HFFc6 (cell line): ENCODE measurements around the gene ZRANB2. TPM values are rescaled to one million over a fixed set of nuclear protein-coding genes. Genes with fewer than 3 reads are reported as not detected.

Source experiments
- DNase-seq: peaks from one replicate; pipeline ENCODE4 v3.0.0-alpha.2; 2018
- H3K27ac Mint-ChIP-seq: 2 replicates; pipeline ENCODE4 v1.8.0; 2020; ENCODE audit warnings: mild to moderate bottlenecking, mixed read lengths
- H3K27me3 Mint-ChIP-seq: 2 replicates; pipeline ENCODE4 v1.8.0; 2021; ENCODE audit warnings: mild to moderate bottlenecking, moderate library complexity, mixed read lengths; ENCODE audit not compliant: insufficient read depth
- H3K36me3 Mint-ChIP-seq: 2 replicates; pipeline ENCODE4 v1.8.0; 2021; ENCODE audit warnings: low read depth, mixed read lengths
- H3K4me1 Mint-ChIP-seq: 2 replicates; pipeline ENCODE4 v1.8.0; 2020; ENCODE audit warnings: low read depth, mixed read lengths
- H3K4me3 Mint-ChIP-seq: 2 replicates; pipeline ENCODE4 v1.8.0; 2020; ENCODE audit warnings: mild to moderate bottlenecking, moderate library complexity, mixed read lengths
- H3K9me3 Mint-ChIP-seq: 2 replicates; pipeline ENCODE4 v1.8.0; 2020; ENCODE audit warnings: mild to moderate bottlenecking, mixed read lengths
- total RNA-seq, 6 experiments: library from RNA; stranded (reverse); fragmentation: NEBNext Ultra II Directional; extraction: Animal tissue kit (Norgen Biotek cat#: 25700); gene quantifications; 2 replicates in 1 of 6; 3 replicates in 5 of 6; pipeline ENCODE4 v1.2.3, GENCODE V29; 2021
- TF ChIP-seq, protein P1 (sequence below): fragments of 200-600 bp; sonication (generic); IDR thresholded peaks from 2 replicates; pipeline ENCODE4 v1.5.0; 2021; ENCODE audit warnings: antibody characterized with exemption, mild to moderate bottlenecking

The ZRANB2 gene
- total RNA-seq, 6 experiments from 2014 or later: 71.0 to 87.4 (median 80.5) TPM

DNA sequence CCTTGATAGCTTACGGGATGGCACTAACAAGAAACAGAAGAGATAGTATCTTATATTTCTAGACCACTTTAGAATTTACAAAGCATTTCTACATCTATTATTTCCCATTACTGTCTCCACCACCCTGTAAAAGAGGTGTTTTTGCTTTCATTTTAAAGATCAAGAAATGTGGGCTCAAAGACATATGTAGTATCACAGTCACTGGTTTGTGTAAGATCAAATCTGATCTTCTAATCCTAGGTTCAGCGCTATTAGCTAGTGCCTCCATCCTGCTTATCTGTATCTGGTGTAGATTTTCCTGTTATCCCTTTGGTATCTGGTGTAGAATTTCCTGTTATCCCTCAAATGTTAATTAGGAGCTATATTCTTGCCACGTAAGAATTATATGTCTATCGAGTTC lies 23.6 kb upstream of the ZRANB2 start:
- Mint-ChIP-seq H3K9me3 (no peaks in the 10 kb centered on the region), H3K4me1 (peaks cover 7% of the 10 kb centered on the region), H3K36me3 (no peaks in the 10 kb centered on the region), H3K4me3 (no peak overlapping the region), H3K27ac (no peak overlapping the region), H3K27me3 (peaks cover 1% of the 10 kb centered on the region; the same call in 1 of the 2 replicates)
- TF ChIP-seq, protein P1, sequence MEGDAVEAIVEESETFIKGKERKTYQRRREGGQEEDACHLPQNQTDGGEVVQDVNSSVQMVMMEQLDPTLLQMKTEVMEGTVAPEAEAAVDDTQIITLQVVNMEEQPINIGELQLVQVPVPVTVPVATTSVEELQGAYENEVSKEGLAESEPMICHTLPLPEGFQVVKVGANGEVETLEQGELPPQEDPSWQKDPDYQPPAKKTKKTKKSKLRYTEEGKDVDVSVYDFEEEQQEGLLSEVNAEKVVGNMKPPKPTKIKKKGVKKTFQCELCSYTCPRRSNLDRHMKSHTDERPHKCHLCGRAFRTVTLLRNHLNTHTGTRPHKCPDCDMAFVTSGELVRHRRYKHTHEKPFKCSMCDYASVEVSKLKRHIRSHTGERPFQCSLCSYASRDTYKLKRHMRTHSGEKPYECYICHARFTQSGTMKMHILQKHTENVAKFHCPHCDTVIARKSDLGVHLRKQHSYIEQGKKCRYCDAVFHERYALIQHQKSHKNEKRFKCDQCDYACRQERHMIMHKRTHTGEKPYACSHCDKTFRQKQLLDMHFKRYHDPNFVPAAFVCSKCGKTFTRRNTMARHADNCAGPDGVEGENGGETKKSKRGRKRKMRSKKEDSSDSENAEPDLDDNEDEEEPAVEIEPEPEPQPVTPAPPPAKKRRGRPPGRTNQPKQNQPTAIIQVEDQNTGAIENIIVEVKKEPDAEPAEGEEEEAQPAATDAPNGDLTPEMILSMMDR: no peak
- DNase-seq: no peak

DNA sequence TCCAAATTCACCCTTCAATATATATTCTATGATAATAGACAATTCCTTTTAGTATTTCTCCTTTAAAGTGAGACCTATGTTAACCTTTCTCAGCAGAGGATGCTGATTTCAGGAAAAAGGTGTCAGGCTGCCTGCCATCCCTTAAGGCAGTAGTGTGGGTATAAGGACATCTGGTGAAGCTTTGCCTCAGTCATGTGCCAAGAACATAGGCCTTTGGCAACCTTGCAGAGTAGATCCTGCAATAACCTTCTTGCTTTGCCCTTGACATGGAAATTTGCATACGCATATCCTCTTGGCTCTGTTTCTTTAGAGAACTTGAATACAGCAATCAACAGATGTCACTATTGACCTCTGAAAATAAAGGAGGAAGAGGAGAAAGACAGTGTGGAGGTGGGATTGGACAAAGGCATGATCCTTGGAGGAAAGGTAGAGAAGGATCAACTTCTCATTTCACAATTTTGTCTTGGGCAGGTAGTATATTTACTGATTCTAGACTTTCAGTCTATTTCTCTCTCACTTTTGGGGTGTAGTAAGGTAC lies 21.1 kb upstream of the ZRANB2 start:
- peaks cover 3% of the 10 kb centered on the region for H3K27me3 Mint-ChIP-seq
- H3K4me1 Mint-ChIP-seq: peaks cover 4% of the 10 kb centered on the region
- no peak overlapping the region for H3K27ac Mint-ChIP-seq
- H3K36me3 Mint-ChIP-seq: no peaks in the 10 kb centered on the region
- DNase-seq: no peak
- H3K4me3 Mint-ChIP-seq: no peak overlapping the region
- H3K9me3 Mint-ChIP-seq: no peaks in the 10 kb centered on the region
- TF ChIP-seq, protein P1: no peak

DNA sequence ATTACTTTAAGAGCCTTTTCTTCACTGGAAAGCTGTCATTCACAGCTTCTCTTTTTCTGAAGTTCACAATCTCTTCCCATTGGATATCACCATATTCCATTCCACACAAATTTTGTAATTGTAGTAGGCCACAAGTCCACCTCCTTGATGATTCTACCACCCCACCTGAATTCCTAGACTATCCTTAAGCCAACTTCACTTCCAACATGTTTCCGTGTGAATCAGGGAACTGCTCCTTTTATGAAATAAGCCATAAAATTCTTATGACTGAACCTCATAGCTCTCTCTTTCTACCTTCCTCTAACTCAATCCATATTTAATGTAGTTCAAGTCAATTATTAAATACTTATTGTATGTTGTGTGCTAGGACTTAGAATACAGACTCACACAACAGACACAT lies 16.6 kb upstream of the ZRANB2 start:
- DNase-seq: no peak
- Mint-ChIP-seq H3K27ac (no peak overlapping the region), H3K27me3 (peaks cover 2% of the 10 kb centered on the region), H3K4me1 (no peaks in the 10 kb centered on the region), H3K4me3 (no peak overlapping the region), H3K36me3 (no peaks in the 10 kb centered on the region), H3K9me3 (no peaks in the 10 kb centered on the region)
- TF ChIP-seq, protein P1: no peak

DNA sequence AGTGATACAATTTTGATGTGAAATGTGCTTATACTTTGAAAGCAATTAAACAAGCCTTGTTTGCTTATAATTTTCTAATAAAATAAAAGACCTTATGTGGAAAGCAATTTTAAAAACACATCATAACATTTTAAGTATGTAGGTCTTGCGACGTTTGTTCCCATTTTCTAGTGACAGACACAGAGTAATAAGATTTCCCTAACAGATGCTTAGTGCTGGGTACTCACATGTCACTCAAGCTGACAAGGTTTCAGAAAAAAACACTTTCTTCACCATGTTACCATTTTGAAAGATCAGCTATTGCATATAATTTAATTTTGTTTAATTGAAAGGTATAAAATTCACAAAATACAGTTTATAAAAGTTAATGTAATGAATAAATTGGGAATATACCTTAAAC lies 14.1 kb upstream of the ZRANB2 start:
- DNase-seq: no peak
- Mint-ChIP-seq H3K27me3 (peaks cover 2% of the 10 kb centered on the region), H3K36me3 (no peaks in the 10 kb centered on the region), H3K27ac (no peak overlapping the region), H3K9me3 (no peaks in the 10 kb centered on the region), H3K4me1 (peaks cover 13% of the 10 kb centered on the region), H3K4me3 (no peak overlapping the region)
- TF ChIP-seq, protein P1: no peak

DNA sequence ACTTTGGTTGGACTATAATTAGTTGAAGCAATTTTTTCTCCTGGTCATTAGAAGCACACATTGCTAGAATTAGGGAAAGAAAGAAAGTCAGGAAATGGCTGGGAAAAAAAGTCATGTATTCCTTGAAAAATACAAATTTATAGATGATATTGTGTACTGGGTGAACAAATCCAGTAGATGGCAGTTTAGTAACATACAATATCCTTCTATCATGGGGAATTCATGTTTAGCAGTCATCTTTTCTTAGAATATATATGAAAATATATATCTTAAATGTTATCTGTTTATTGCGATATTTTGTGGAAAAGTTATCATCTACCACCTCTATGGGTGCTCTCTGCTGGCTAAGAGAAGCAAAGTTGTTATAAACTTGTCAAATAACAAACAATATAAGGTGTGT lies 13.1 kb upstream of the ZRANB2 start:
- Mint-ChIP-seq H3K27me3 (no peaks in the 10 kb centered on the region; the same call in 1 of the 2 replicates), H3K9me3 (no peaks in the 10 kb centered on the region), H3K4me1 (peaks cover 23% of the 10 kb centered on the region), H3K36me3 (no peaks in the 10 kb centered on the region), H3K27ac (no peak overlapping the region), H3K4me3 (no peak overlapping the region)
- TF ChIP-seq, protein P1: peak; percentile 79
- DNase-seq: peak; percentile 25
